M059J (cell line): Measurements from ENCODE around the gene TUBA1C. TPM values are rescaled to one million over a fixed set of nuclear protein-coding genes. Genes with fewer than 3 reads are reported as not detected.
"Not testable (repeated sequence)": the region's sequence is repeated elsewhere in the genome, so short reads cannot be mapped to it uniquely, and the experiment has no call there.

Experiments used
- DNase-seq: peaks from one replicate; pipeline ENCODE4 v3.0.0-alpha.2; 2012; ENCODE audit warnings: low read depth
- total RNA-seq: library from RNA; depleted of rRNA; stranded (reverse); fragments of >200 nt; shearing (Covaris generic); gene quantifications from 2 replicates; pipeline ENCODE4 v1.2.3, GENCODE V29; 2014

The TUBA1C gene
- total RNA-seq, 1 experiment from 2014 or later: 1,179 TPM

- DNase-seq: no peak
Measured at GRCh38 chr12:49255857-49256637, 8.8 kb upstream of the TUBA1C start.

DNA sequence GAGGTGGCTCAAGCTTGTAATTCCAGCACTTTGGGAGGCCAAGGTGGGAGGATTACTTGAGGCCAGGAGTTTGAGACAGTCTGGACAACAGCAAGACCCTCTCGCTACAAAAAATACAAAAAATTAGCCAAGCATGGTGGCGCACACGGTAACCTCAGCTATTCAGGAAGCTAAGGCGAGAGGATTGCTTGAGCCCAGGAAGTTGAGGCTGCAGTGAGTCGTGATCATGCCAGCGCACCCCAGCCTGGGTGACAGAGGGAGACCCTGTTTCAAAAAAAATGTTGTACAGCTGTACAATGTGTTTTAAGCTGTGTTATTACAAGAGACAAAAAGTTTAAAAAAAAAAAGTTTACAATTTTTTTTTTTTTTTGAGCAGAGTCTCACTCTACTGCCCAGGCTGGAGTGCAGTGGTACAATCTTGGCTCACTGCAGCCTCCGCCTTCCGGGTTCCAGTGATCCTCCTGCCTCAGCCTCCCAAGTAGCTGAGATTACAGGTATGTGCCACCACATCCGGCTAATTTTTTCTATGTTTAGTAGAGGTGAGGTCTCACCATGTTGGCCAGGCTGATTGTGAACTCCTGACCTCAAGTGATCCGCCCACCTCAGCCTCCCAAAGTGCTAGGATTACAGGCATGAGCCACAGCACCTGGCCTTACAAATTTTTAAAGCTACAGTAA is 7.2 kb upstream of the TUBA1C start:
- not testable (repeated sequence) for DNase-seq

- DNase-seq: no peak
Measured at GRCh38 chr12:49259452-49259851, 5.4 kb upstream of the TUBA1C start.

DNA sequence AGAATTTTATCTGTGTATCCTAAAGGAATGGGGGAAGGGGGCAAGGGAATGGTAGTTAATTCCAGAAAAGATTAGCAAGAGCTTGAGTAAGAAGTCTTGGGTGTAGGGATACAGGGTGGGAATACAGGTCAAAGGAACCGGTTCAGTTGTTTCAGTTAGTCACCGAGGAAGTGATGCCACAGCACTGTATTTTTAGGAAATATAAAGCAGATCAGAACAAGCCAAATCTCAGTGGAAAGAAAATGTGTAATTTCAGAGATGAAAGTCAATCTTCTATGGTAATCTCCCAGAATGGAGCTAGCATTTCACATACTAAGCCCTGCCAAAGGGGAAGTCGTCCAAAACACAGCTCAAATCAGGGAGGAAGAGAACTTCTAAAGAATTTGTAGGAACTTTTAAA is 4.7 kb upstream of the TUBA1C start:
- DNase-seq: no peak

DNA sequence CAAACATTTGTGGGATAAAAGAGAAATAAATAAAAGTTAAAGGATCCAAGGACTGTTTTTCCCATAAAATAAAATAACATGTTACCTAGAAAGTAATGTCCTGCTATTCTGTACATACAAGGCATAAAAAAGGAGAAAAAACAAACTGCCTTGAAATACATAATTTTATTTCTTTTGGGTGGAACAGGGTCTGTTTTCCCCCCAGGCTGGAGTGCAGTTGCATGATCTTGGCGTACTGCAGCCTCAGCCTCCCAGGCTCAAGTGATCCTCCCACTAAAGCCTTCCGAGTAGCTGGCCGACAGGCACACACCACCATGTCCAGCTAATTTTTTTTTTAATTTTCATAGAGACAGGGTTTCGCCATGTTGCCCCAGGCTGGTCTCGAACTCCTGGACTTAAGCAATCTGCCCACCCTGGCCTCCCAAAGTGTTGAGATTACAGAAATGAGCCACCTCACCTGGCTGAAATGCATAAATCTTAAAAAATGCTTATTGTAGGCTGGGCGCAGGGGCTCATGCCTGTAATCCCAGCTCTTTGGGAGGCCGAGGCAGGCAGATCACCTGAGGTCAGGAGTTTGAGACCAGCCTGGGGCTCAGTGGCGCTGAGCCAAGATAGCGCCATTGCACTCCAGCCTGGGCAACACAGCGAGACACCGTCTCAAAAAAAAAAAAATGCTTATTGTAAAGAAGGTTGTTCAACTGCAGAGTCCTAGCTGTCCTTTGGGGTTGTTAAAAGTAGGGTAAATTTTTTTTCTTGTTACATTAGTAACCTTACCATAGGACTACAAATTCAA is 4.1 kb upstream of the TUBA1C start:
- no peak for DNase-seq

GRCh38 chr12:49261721-49262120 is 3.2 kb upstream of the TUBA1C start:
- no peak for DNase-seq

DNA sequence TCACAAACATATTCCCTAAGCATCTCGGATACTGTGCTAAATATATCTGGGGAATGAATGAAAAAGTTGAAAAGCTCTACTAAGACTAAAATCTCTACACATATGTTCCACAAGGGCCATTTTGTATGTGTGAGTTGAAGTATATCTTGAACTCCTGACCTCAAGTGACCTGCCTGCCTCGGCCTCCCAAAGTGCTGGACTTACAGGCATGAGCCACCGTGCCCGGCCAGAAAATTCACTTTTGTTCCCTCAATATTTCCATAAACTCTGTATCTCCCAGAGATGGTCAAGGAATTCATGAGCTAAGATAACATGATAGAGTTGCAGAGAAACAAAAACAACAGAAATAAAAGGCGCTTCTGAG is 1.5 kb upstream of the TUBA1C start:
- no peak for DNase-seq

- DNase-seq: no peak
Measured at GRCh38 chr12:49264466-49264872, 413 bp upstream of the TUBA1C start.

DNA sequence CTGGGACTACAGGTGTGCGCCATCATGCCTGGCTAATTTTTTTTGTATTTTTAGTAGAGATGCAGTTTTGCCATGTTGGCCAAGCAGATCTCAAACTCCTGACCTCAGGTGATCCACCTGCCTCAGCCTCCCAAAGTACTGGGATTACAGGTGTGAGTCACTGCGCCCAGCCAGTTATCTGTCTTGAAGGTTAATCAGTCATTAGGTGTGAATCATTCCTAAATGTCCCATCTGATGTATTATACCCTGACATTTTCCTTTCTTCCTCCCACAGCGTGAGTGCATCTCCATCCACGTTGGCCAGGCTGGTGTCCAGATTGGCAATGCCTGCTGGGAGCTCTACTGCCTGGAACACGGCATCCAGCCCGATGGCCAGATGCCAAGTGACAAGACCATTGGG is 4.3 kb downstream of the TUBA1C start:
- DNase-seq: not testable (repeated sequence)

DNA sequence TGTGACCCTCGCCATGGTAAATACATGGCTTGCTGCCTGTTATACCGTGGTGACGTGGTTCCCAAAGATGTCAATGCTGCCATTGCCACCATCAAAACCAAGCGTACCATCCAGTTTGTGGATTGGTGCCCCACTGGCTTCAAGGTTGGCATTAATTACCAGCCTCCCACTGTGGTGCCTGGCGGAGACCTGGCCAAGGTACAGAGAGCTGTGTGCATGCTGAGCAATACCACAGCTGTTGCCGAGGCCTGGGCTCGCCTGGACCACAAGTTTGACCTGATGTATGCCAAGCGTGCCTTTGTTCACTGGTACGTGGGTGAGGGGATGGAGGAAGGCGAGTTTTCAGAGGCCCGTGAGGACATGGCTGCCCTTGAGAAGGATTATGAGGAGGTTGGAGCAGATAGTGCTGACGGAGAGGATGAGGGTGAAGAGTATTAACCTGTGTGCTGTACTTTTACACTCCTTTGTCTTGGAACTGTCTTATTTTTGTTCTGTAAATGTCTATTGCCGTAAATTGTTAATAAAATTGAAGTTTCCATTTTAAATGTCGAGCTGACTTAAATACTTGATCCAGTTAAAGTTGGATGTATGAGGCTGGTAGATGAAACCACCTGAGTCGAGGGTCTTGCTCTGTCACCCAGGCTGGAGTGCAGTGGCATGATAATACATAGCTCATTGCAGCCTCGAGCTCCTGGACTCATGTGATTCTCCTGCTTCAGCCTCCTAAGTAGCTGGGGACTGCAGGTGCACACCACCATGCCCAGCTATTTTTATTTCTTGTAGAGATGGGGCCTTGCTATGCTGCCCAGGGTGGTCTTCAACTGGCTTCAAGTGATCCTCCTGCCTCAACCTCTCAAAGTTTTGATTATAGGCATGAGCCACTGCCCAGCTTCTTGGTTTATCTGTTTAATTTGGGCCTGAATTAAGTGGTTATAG is 8.2 kb downstream of the TUBA1C start:
- DNase-seq: no peak

GRCh38 chr12:49273726-49274395 is 9.0 kb downstream of the TUBA1C start:
- DNase-seq: no peak

DNA sequence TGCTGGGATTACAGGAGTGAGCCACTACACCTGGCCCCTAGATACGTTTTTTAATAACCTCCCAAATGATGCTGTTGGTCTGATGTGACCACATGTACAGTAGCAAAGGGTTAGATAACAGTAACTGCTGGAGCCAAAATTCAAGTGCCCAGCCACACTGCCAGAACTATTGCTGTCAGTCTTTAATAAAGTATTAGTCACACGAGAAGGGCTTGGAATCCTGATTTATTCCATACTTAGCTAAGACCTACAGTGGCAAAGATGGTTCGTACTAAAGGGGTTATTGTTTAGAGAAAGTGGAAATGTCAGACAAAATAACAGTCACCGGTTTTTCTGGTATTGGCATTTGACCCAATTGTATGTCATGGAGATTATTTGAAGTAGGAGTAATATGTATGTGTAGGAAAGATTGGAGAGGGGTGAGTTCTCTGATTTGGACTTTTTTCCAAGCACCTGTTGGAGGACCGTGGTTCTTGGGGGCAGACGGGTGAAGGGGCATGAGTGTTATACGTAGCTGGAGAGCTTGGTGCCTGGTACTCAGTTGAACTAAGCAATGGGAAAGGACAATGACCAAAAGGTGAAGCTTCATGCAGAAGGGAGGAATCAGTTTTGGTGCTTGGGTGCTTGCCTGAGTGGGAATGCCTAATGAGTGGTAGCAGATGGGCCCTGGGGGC is 9.7 kb downstream of the TUBA1C start:
- DNase-seq: peak; percentile 55

DNA sequence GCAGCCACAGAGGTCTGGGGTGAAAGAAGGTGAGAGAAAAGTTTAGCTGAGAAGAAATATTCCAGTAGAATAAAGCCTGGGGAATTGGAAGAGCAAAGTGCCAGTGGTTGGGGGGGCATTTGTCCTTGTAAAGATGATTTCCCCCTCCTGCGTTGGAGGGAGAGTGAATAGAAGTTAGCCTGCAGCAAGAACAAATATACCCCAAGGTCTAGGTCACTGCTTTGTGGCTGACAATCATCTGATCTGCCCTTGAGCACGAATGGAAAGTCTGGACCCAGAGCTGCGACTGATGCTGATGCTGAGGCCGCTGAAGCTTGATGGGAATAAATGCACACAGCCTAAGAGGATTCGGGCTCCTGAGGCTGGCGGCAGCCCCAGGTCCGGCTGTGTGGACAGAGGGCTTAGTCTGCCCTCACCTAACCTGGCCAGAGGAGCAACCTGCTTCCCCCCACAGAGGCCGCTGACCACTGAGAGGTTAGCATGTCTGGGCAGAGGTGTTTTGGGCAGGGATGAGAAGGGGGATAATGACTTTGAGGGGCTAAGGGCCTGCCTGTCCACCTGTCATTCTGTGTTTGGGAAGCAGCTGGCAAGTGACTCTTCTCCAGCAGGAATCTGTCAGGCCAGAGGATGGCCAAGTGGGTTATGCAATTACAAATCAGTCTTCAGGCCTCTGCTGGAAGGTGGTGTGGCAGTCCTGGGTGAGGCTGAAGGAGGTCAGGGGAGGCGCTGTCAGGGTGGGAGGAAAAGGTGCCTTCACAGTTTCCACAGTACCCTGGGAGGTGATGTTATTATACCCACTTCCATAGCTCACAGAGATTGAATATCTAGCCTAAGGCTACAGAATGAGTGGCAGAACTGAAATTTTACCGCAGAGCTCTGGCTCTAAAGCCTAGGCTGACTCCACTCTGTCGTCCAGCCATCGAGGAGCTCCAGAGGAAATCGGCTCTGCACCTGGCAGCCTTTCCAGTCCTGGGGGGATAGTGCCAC is 11.7 kb downstream of the TUBA1C start:
- DNase-seq: peak; percentile 46

DNA sequence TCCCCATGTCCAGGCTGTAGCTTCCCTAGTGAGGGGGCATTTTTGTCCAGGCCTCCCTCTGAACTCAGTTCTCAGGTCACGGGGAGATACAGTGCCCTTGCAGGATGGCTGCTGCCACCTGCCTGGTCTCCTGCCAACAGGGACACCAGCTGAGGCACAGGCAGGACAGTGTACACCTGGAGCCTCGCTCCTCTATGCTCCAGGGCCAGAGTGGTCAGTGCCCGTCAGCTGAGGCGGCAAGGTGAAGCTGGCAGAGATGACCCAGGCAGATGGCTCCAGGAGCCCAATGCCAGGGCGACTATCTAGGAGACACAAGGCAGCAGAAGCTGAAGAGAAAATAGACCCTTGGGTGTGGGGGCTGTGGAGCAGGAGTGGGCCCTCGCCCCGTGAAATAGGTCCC is 12.6 kb downstream of the TUBA1C start:
- DNase-seq: no peak

GRCh38 chr12:49279706-49280159 is 14.9 kb downstream of the TUBA1C start:
- DNase-seq: no peak

- DNase-seq: not testable (repeated sequence)
Measured at GRCh38 chr12:49280545-49280944, 15.7 kb downstream of the TUBA1C start.

- DNase-seq: no peak
Measured at GRCh38 chr12:49282302-49282701, 17.4 kb downstream of the TUBA1C start.

DNA sequence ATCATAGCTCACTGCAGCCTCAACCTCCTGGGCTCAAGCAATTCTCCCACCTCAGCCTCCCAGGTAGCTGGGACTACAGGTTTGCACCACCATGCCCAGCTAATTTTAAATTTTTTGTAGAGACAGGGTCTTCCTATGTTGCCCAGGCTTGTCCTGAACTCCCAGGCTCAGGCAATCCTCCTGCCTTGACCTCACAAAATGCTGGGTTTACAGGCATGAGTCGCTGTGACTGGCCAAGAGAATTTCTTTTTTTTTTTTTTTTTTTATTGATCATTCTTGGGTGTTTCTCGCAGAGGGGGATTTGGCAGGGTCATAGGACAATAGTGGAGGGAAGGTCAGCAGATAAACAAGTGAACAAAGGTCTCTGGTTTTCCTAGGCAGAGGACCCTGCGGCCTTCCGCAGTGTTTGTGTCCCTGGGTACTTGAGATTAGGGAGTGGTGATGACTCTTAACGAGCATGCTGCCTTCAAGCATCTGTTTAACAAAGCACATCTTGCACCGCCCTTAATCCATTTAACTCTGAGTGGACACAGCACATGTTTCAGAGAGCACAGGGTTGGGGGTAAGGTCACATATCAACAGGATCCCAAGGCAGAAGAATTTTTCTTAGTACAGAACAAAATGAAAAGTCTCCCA is 18.0 kb downstream of the TUBA1C start:
- not testable (repeated sequence) for DNase-seq
